ENCODE data around the gene WHAMM.

DNA sequence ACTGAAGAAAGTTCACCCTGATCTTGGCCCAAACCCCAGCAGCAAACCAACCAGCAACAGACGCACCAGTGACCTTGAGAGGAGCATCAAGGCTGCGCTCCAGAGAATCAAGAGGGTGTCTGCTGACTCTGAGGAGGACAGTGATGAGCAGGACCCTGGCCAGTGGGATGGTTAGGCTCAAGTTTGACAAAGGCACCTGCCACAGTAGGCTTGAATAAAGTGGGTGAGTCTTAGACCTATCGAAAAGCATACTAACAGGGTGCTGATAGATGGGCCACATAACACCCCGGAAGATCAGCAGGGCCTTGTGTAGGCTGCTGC lies 23.9 kb downstream of the WHAMM start:
- TF ChIP-seq CTCF (IDR thresholded peaks at IDR 0.05) (no peak), POLR2A (IDR thresholded peaks at IDR 0.05) (no peak)
